Fibroblast of villous mesenchyme (primary cell): ENCODE results near the gene RUNX2. TPM values are rescaled to one million over a fixed set of nuclear protein-coding genes. Genes with fewer than 3 reads are reported as not detected.

Experiments
- DNase-seq: peaks from one replicate; pipeline ENCODE4 v3.0.0-alpha.2; 2010; ENCODE audit warnings: low read depth
- H3K4me3 ChIP-seq: 2 replicates; pipeline ENCODE4 v1.5.1; 2011; ENCODE audit warnings: low read depth, mild to moderate bottlenecking, low read length
- total RNA-seq: library from RNA; depleted of rRNA; stranded (reverse); fragments of >200 nt; gene quantifications from 2 replicates; pipeline ENCODE4 v1.2.3, GENCODE V29; 2012
- TF ChIP-seq, protein P1 (sequence below): IDR thresholded peaks from 2 replicates; pipeline ENCODE4 v1.5.1; 2012; ENCODE audit warnings: low read depth, mild to moderate bottlenecking, low read length; ENCODE audit not compliant: insufficient read depth

The RUNX2 gene
- total RNA-seq, 1 donor, result 8.6 TPM

- H3K4me3 ChIP-seq, result no peak overlapping the region
- DNase-seq, result peak; percentile 73
- TF ChIP-seq, protein P1, sequence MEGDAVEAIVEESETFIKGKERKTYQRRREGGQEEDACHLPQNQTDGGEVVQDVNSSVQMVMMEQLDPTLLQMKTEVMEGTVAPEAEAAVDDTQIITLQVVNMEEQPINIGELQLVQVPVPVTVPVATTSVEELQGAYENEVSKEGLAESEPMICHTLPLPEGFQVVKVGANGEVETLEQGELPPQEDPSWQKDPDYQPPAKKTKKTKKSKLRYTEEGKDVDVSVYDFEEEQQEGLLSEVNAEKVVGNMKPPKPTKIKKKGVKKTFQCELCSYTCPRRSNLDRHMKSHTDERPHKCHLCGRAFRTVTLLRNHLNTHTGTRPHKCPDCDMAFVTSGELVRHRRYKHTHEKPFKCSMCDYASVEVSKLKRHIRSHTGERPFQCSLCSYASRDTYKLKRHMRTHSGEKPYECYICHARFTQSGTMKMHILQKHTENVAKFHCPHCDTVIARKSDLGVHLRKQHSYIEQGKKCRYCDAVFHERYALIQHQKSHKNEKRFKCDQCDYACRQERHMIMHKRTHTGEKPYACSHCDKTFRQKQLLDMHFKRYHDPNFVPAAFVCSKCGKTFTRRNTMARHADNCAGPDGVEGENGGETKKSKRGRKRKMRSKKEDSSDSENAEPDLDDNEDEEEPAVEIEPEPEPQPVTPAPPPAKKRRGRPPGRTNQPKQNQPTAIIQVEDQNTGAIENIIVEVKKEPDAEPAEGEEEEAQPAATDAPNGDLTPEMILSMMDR, result no peak
Measured at GRCh38 chr6:45552536-45552935, 224.4 kb downstream of the RUNX2 start.

- DNase-seq, result no peak
- no peak overlapping the region for H3K4me3 ChIP-seq
- TF ChIP-seq, protein P1, result no peak
Measured at GRCh38 chr6:45553730-45554344, 225.7 kb downstream of the RUNX2 start.

DNA sequence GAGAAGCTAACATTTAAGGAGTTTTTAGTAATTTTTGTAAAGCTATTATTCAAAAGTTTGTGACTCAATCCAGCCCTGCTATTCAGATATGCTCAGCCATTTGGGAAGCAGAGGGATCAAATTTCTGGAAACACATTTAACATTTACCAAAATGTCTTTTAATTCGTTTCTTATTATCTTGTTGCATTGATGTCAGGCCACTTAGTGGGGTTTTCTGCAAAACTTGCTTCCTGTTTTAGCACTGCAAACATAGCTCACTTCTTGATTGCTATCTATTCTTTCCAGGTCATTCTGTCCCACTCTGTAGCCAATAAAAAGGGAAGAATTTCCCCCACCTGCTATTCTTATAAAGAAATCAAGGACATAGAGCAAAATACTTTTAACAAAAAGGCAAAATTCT is 226.5 kb downstream of the RUNX2 start:
- H3K4me3 ChIP-seq, result no peak overlapping the region
- DNase-seq, result peak; percentile 30
- TF ChIP-seq, protein P1, result no peak

DNA sequence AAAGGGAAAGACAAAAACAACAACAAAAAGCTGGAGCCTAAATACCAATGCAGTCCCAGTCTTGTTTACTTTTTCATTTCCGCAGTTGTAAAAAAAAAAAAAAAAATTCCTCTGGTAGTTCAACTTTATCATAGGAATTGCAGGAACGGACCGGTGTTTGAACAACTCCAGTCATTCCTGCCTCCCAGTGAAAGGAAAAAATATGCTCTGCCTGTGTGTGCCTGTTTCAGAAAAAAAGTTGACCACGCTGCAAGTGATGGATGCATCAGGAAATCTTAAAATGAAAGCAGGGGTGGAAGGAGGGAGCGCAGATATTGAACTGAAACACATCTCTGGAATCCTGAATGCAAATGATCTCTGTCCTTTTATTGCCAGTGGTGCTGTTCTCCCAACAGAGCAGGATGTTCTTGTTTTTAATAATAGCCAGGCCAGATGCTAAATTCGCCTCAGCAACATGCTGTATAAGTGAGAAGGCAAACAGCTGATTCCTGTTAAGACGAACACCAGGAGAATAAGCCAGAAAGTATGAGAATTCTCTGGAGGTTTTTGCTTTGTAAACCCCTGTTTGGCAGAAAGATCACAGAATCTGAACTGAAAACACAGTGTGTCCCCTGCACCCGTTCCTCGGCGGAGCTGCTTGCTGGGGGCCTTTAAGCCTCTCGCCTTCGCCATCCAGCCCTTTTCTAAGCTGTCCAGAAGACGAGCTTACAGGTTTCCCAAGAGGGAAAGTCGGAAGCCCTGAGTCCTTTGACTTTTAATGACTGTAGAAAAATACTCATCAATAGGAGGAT is 228.0 kb downstream of the RUNX2 start:
- TF ChIP-seq, protein P1, result no peak

GRCh38 chr6:45556828-45557227 is 228.7 kb downstream of the RUNX2 start:
- H3K4me3 ChIP-seq, result peak overlapping the region; percentile 38
- TF ChIP-seq, protein P1, result no peak
- DNase-seq, result no peak

More for the DNA sequence above, 228.0 kb downstream of the RUNX2 start:
- peak; percentile 89 for DNase-seq
- H3K4me3 ChIP-seq, result peak overlapping the region; percentile 38

GRCh38 chr6:45557454-45557853 is 229.3 kb downstream of the RUNX2 start:
- TF ChIP-seq, protein P1, result no peak
- no peak for DNase-seq
- no peak overlapping the region for H3K4me3 ChIP-seq
